RKO (cell line): ENCODE data around the gene SDR39U1.
"Not testable (repeated sequence)": the region's sequence is repeated elsewhere in the genome, so short reads cannot be mapped to it uniquely, and the experiment has no call there.

Experiments used
- DNase-seq: peaks from one replicate; pipeline ENCODE4 v3.0.0-alpha.2; 2016; ENCODE audit warnings: low spot score

SDR39U1 gene

GRCh38 chr14:24442240-24443052 is at the start of gene SDR39U1:
Gene SDR39U1 (minus strand): TSS chr14:24442776. CDS start chr14:24442769, 7 bp downstream.
- peak; percentile 99 for DNase-seq

DNA sequence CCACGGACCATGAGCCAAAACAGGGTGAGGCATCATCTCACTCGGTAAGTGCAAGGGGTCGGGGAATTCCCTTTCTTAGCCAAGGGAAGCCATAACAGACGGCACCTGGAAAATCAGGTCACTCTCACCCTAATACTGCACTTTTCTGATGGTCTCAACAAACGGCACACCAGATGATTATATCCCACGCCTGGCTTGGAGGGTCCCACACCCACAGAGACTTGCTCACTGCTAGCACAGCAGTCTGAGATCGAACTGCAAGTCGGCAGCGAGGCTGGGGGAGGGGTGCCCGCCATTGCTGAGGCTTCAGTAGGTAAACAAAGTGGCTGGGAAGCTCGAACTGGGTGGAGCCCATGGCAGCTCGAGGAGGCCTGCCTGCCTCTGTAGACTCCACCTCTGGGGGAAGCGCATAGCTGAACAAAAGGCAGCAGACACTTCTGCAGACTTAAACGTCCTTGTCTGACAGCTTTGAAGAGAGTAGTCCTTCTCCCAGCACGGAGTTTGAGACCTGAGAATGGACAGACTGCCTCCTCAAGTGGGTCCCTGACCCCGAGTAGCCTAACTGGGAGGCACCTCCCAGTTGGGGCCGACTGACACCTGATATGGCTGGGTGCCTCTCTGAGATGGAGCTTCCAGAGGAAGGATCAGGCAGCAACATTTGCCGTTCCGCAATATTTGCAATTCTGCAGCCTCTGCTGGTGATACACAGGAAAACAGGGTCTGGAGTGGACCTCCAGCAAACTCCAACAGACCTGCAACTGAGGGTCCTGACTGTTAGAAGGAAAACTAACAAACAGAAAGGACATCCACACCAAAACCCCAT is 49.2 kb upstream of the SDR39U1 start:
- DNase-seq: not testable (repeated sequence)

- DNase-seq: no peak
Observed at GRCh38 chr14:24483604-24484252, 41.2 kb upstream of the SDR39U1 start.

GRCh38 chr14:24482699-24483303 is 40.2 kb upstream of the SDR39U1 start:
- not testable (repeated sequence) for DNase-seq

GRCh38 chr14:24481622-24482324 is 39.2 kb upstream of the SDR39U1 start:
- DNase-seq: peak; percentile 55

GRCh38 chr14:24479999-24480398 is 37.4 kb upstream of the SDR39U1 start:
- not testable (repeated sequence) for DNase-seq

DNA sequence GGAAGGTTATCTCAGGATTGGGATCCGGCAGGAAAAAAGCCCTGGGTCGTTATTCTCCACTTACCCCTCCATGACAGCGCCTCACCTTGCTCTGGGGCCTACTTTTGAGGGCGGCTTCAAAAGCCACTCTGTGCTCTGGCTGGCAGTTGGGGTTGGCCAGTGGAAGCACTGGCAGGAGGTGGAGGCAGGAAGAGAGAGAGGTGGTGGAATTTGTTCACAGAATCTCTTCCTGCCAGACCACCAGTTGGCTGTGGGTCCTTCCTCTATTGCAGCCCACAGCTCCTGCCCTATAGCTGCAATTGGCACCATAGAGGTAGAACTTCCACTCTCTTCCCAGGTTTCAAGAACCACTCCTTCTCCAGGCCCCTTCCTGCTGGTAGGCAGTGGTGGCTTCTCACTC is 32.7 kb upstream of the SDR39U1 start:
- no peak for DNase-seq

- DNase-seq: no peak
Observed at GRCh38 chr14:24473211-24473610, 30.6 kb upstream of the SDR39U1 start.

GRCh38 chr14:24470450-24470849 is 27.9 kb upstream of the SDR39U1 start:
- DNase-seq: not testable (repeated sequence)

- no peak for DNase-seq
Observed at GRCh38 chr14:24465805-24466204, 23.2 kb upstream of the SDR39U1 start.

- no peak for DNase-seq
Observed at GRCh38 chr14:24465368-24465767, 22.8 kb upstream of the SDR39U1 start.

GRCh38 chr14:24463884-24464785 is 21.6 kb upstream of the SDR39U1 start:
- DNase-seq: no peak

GRCh38 chr14:24463017-24463883 is 20.7 kb upstream of the SDR39U1 start:
- DNase-seq: no peak

GRCh38 chr14:24461336-24461735 is 18.8 kb upstream of the SDR39U1 start:
- DNase-seq: no peak

DNA sequence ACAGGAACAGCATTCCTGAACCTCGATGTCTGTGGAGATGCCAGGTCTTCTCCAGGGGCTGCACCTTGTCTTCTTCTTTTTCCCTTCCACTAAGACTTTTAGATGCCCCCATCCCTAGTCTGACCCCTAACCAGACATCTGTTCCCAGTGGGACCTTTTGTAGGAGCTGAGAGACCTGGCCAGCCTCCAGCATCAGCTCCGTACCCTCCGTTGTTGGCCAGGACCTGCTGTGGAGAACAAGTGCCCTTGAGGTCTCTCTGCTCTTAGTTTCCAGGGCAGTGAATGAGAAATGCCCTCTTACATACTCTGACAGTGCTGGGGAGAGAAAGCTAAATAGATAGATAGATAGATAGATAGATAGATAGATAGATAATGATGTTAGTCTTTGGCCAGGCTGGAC is 16.8 kb upstream of the SDR39U1 start:
- no peak for DNase-seq

DNA sequence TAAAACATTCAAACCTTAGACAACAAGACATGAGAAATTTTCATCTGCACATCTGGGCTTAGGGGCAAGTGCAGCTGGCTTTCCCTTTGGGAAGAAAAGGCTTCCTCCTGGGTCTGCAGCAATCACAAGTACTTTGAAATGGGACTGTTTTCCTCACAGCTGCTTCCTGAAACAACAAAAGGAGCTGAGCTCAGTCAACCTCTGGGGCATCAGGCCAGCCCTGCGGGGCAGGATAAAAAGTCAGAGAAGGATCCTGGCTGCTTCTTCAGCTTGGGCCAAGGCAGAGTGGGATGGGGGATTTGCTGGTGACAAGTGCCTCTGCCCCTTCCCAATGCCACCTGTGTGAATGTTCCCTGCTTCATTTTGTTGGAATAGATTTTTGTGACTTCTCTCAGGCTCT is 16.2 kb upstream of the SDR39U1 start:
- DNase-seq: no peak

GRCh38 chr14:24456980-24457379 is 14.4 kb upstream of the SDR39U1 start:
- peak; percentile 23 for DNase-seq

DNA sequence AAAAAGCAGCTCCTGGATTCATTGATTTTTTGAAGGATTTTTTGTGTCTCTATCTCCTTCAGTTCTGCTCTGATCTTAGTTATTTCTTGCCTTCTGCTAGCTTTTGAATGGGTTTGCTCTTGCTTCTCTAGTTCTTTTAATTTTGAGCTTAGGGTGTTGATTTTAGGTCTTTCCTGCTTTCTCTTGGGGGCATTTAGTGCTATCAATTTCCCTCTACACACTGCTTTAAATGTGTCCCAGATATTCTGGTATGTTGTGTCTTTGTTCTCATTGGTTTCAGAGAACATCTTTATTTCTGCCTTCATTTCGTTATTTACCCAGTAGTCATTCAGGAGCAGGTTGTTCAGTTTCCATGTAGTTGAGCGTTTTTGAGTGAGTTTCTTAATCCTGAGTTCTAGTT is 8.3 kb upstream of the SDR39U1 start:
- DNase-seq: not testable (repeated sequence)

GRCh38 chr14:24443053-24443665 is 583 bp upstream of the SDR39U1 start:
- DNase-seq: peak; percentile 43
